Psoas muscle (tissue), 8 donors: ENCODE data around the gene NOX5. TPM values are rescaled to one million over a fixed set of nuclear protein-coding genes. Genes with fewer than 3 reads are reported as not detected.

Experiments
- ATAC-seq, 4 donors: fragments of 200-7000 bp; cut with Tn5 transposase; one replicate each; pipeline ENCODE4 v1.9.1; 2020; ENCODE audit warnings: moderate library complexity in 3 of 4, mild to moderate bottlenecking in 2 of 4
- DNase-seq, 2 donors: peaks; one replicate each; pipeline ENCODE4 v3.0.0-alpha.2; 2020
- H3K27ac ChIP-seq: fragments of 200-600 bp; one replicate; pipeline ENCODE4 v1.8.0; 2022
- H3K27me3 ChIP-seq, 3 donors: fragments of 200-600 bp in 1 of 3; one replicate each; pipeline versions ENCODE4 v1.6.1 to v1.8.0; 2013 to 2022; ENCODE audit warnings: low read length in 2 of 3, mild to moderate bottlenecking in 2 of 3, moderate library complexity in 1 of 3; ENCODE audit not compliant: insufficient read depth in 3 of 3
- H3K36me3 ChIP-seq, 2 donors: fragments of 200-600 bp in 1 of 2; one replicate each; pipeline versions ENCODE4 v1.6.1 to v1.8.0; 2013 to 2022; ENCODE audit warnings: low read depth in 1 of 2, mild to moderate bottlenecking in 1 of 2, moderate library complexity in 1 of 2; ENCODE audit not compliant: insufficient read depth in 1 of 2
- H3K4me1 ChIP-seq: fragments of 200-600 bp; one replicate; pipeline ENCODE4 v1.8.0; 2022
- H3K4me3 ChIP-seq: fragments of 200-600 bp; one replicate; pipeline ENCODE4 v1.8.0; 2022; ENCODE audit warnings: mild to moderate bottlenecking
- H3K9me3 ChIP-seq: fragments of 200-600 bp; one replicate; pipeline ENCODE4 v1.8.0; 2022
- WGBS, 3 donors: extraction: QIAGEN DNeasy Blood & Tissue Kit; methylation state at CpG; one replicate each; pipeline versions ENCODE4 v1.1.6 to v1.1.7; 2013; 5-methylcytosine and 5-hydroxymethylcytosine counted together
- intact Hi-C, 2 donors: fragments of 100-400 bp; cut with DNase I; formaldehyde crosslinking; loops; one replicate each; pipeline versions ENCODE4 v1.11.0 to v1.14.2; 2022
- polyA plus RNA-seq, 3 donors: library from polyadenylated mRNA; stranded (reverse); fragments of 200-250 nt; gene quantifications; one replicate each; pipeline ENCODE4 v1.2.3, GENCODE V29; 2013
- total RNA-seq, 4 donors: library from RNA; stranded (reverse); fragmentation: NEBNext Ultra II Directional in 2 of 4; extraction: Animal tissue kit (Norgen Biotek cat#: 25700) in 2 of 4; gene quantifications; one replicate each; pipeline versions ENCODE4 v1.2.1 to v1.2.4, GENCODE V29; 2021 to 2023
- TF ChIP-seq, protein P1 (sequence below): fragments of 200-600 bp; IDR thresholded peaks from one replicate; pipeline ENCODE4 v1.8.0; 2022; ENCODE audit warnings: antibody characterized with exemption
- donor health status: healthy with polysubstance abuse.
- donor health status: DM: no; HTN: no; CAD: no; lungs with moderate emphysema.
- donor health status: Bipolar disorder and iron deficiency.
- donor health status: healthy.
- donor health status: DM: yes; HTN: yes; CAD: no.
- donor health status: DM: no; HTN: no; CAD: no.
- donor health status: DM: no; HTN: no; CAD: no.
- donor health status: DM: yes; HTN: yes; CAD: no.

NOX5 gene
- total and polyA plus RNA-seq, 7 donors, result 0.03 to 0.13 (median 0.04) TPM; not detected in 3

DNA sequence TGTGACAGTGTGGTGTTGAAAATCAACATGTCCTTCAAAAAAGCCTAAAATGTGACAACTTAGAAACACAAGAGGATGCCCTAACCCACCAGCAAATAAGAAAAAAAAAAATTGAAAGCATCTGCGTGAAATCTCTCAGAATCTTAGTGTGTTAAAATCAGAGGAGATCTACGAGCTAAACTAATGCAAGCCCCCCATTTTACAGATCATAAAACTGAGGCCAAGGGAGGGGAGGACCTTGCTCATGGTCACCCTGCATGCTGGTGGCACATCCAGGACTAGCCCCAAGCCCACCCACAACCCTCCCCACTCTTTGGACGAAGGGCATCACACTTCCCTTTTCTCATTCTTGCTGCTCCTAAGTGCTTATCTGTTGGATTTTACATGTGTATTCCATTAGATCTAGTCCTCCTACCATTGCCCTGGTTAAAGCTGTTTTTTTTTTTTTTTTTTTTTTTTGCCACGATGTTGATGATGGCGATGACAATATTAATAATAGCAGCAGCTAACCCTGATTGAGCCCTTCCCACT is 29.1 kb upstream of the NOX5 start:
- Histone ChIP-seq H3K9me3 (no peaks in the 10 kb centered on the region), H3K36me3 (no peaks in the 10 kb centered on the region), H3K4me1 (no peaks in the 10 kb centered on the region), H3K27me3 (peaks cover 0 to 7% (median 3%) of the 10 kb centered on the region in 3 donors), H3K4me3 (no peak overlapping the region), H3K27ac (no peak overlapping the region)
- TF ChIP-seq, protein P1, sequence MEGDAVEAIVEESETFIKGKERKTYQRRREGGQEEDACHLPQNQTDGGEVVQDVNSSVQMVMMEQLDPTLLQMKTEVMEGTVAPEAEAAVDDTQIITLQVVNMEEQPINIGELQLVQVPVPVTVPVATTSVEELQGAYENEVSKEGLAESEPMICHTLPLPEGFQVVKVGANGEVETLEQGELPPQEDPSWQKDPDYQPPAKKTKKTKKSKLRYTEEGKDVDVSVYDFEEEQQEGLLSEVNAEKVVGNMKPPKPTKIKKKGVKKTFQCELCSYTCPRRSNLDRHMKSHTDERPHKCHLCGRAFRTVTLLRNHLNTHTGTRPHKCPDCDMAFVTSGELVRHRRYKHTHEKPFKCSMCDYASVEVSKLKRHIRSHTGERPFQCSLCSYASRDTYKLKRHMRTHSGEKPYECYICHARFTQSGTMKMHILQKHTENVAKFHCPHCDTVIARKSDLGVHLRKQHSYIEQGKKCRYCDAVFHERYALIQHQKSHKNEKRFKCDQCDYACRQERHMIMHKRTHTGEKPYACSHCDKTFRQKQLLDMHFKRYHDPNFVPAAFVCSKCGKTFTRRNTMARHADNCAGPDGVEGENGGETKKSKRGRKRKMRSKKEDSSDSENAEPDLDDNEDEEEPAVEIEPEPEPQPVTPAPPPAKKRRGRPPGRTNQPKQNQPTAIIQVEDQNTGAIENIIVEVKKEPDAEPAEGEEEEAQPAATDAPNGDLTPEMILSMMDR, result no peak
- WGBS, 3 donors, result 78 to 87% (median 84%) methylated on average over 5 of the region's 5 CpGs
- DNase-seq (no peak), ATAC-seq (no peak)
- intact Hi-C loops, result no loop called here

DNA sequence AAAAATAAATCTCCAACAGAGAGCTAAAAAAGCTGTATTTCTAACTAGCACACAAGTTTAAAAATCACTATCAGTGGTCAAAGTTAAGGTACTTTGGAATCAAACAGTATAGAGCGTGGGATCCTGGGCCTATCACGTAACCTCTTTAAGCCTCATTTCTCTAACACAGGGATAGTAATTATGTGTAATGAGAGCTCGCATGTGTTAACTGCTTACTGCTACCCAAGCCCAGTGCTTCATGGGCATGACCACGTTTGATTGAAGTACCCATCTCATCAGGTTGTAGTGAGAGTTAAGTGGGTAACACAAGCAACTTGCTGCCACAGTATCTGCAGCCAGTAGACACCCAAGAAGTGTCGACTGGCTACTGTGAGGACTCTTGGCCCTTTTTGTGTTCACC is 28.2 kb upstream of the NOX5 start:
- no peaks in the 10 kb centered on the region for H3K9me3 ChIP-seq
- TF ChIP-seq, protein P1, result no peak
- no peak for DNase-seq
- no peak overlapping the region for H3K4me3 ChIP-seq
- H3K36me3 ChIP-seq, result no peaks in the 10 kb centered on the region
- 80 to 86% (median 80%) methylated on average over 5 of the region's 5 CpGs for WGBS, 3 donors
- intact Hi-C loops, result no loop called here
- H3K27ac ChIP-seq, result no peak overlapping the region
- H3K4me1 ChIP-seq, result no peaks in the 10 kb centered on the region
- ATAC-seq, result no peak
- H3K27me3 ChIP-seq, result peaks cover 0 to 1% (median 0%) of the 10 kb centered on the region in 3 donors

DNA sequence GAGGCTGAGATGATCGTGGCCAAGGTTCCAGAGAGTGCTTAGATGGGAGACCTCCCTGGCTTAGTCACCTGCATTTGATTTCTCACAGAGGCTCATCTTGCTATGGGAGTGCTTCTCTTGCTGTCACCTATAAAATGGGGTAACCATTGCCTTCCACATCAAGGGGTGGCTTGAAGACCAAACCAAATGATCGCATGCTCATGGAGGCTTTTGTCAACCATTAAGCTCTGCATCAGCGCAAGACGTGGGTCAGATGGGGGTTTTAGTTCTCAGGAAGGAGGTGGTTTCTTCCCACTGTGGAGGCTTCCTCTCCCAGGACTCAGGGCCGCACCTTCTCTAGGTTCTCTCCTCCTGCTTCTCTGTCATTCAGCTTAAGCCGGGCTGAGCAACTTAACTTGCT is 27.4 kb upstream of the NOX5 start:
- 90 to 92% (median 90%) methylated on average over 6 of the region's 6 CpGs for WGBS, 3 donors
- Histone ChIP-seq H3K4me1 (no peaks in the 10 kb centered on the region), H3K27ac (no peak overlapping the region), H3K36me3 (no peaks in the 10 kb centered on the region), H3K4me3 (no peak overlapping the region), H3K9me3 (no peaks in the 10 kb centered on the region), H3K27me3 (no peaks in the 10 kb centered on the region)
- intact Hi-C loops, result no loop called here
- no peak for DNase-seq
- no peak for ATAC-seq
- TF ChIP-seq, protein P1, result no peak

DNA sequence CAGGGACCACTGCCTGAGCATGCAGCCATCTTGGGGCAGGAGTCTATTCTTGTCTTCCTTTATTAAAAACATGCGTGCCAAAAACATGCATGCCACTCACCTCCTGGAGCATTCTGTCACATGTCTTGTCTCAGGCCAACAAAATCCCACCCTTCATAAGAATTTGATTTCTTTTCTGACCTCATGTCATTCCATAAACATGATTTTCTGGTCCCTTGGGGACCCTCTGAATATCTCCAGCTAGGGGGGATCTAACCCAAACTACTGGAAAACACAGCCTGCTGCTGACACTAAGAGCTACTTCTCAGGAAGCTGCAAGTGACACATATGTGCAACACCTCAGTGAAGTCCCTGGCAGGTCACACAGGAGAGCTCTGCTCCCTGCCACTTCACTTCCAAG is 26.8 kb upstream of the NOX5 start:
- Histone ChIP-seq H3K36me3 (no peaks in the 10 kb centered on the region), H3K4me1 (no peaks in the 10 kb centered on the region), H3K27me3 (no peaks in the 10 kb centered on the region), H3K27ac (no peak overlapping the region), H3K9me3 (no peaks in the 10 kb centered on the region), H3K4me3 (no peak overlapping the region)
- ATAC-seq, result no peak
- TF ChIP-seq, protein P1, result no peak
- WGBS, 3 donors, result 26 to 86% (median 40%) methylated on average over 1 of the region's 1 CpG
- intact Hi-C loops, result no loop called here
- no peak for DNase-seq
